CD14-positive monocyte (primary cell): Measurements from ENCODE around the gene TSSK2. TPM values are rescaled to one million over a fixed set of nuclear protein-coding genes. Genes with fewer than 3 reads are reported as not detected.
"Not testable (repeated sequence)": the region's sequence is repeated elsewhere in the genome, so short reads cannot be mapped to it uniquely, and the experiment has no call there.

ENCODE experiments used
- DNase-seq, 3 donors: peaks; one replicate each; pipeline ENCODE4 v3.0.0-alpha.2; 2011 to 2022
- H2AFZ ChIP-seq: 2 replicates; pipeline ENCODE4 v1.6.0; 2012; ENCODE audit warnings: mild to moderate bottlenecking, low read depth, low read length, inconsistent platforms; ENCODE audit not compliant: insufficient read depth, poor library complexity, severe bottlenecking
- H3K27ac ChIP-seq, 2 donors: 1 replicate in 1 of 2; 2 replicates in 1 of 2; pipeline ENCODE4 v1.5.1; 2012 to 2013; ENCODE audit warnings: low read length in 2 of 2, control low read depth in 1 of 2, inconsistent platforms in 1 of 2, low read depth in 1 of 2, mild to moderate bottlenecking in 1 of 2
- H3K27me3 ChIP-seq, 2 donors: one replicate each; pipeline versions ENCODE4 v1.6.0 to v1.6.1; 2011 to 2013; ENCODE audit warnings: low read length in 2 of 2; ENCODE audit not compliant: control insufficient read depth in 2 of 2, insufficient read depth in 2 of 2
- H3K36me3 ChIP-seq, 2 donors: replicated peaks in 1 of 2; 1 replicate in 1 of 2; 2 replicates in 1 of 2; pipeline versions ENCODE4 v1.5.1 to v1.6.1; 2012 to 2013; ENCODE audit warnings: low read length in 2 of 2, control low read depth in 1 of 2, inconsistent platforms in 1 of 2, mild to moderate bottlenecking in 1 of 2; ENCODE audit not compliant: insufficient read depth in 2 of 2, control insufficient read depth in 1 of 2
- H3K4me1 ChIP-seq, 2 donors: 1 replicate in 1 of 2; 2 replicates in 1 of 2; pipeline versions ENCODE4 v1.5.1 to v1.6.1; 2012 to 2013; ENCODE audit warnings: low read length in 2 of 2, control low read depth in 1 of 2, inconsistent platforms in 1 of 2, mild to moderate bottlenecking in 1 of 2, moderate library complexity in 1 of 2; ENCODE audit not compliant: insufficient read depth in 2 of 2, control insufficient read depth in 1 of 2
- H3K4me2 ChIP-seq: replicated peaks from 2 replicates; pipeline ENCODE3; 2012; ENCODE audit warnings: low read length, moderate library complexity, mild to moderate bottlenecking; ENCODE audit not compliant: poor library complexity, severe bottlenecking; ENCODE audit errors: extremely low read depth
- H3K4me3 ChIP-seq, 3 experiments: fragments of 200-600 bp in 1 of 3; sonication (generic) in 1 of 3; replicated peaks in 1 of 3; 1 replicate in 2 of 3; 2 replicates in 1 of 3; pipeline ENCODE4 v1.5.1; 2011 to 2013; ENCODE audit warnings: low read length in 3 of 3, mild to moderate bottlenecking in 3 of 3, control low read depth in 2 of 3, low read depth in 2 of 3, inconsistent platforms in 1 of 3, moderate library complexity in 1 of 3
- H3K79me2 ChIP-seq: 2 replicates; pipeline ENCODE4 v1.6.0; 2012; ENCODE audit warnings: mild to moderate bottlenecking, control low read depth, inconsistent platforms, low read length, moderate library complexity; ENCODE audit not compliant: insufficient read depth
- H3K9ac ChIP-seq: 2 replicates; pipeline ENCODE4 v1.6.0; 2017; ENCODE audit warnings: low read length, mild to moderate bottlenecking; ENCODE audit not compliant: insufficient read depth, poor library complexity, severe bottlenecking
- H3K9me3 ChIP-seq, 2 donors: replicated peaks in 1 of 2; 1 replicate in 1 of 2; 2 replicates in 1 of 2; pipeline versions ENCODE4 v1.5.1 to v1.6.1; 2012 to 2013; ENCODE audit warnings: low read length in 2 of 2, control low read depth in 1 of 2; ENCODE audit not compliant: control insufficient read depth in 1 of 2, insufficient read depth in 1 of 2
- H4K20me1 ChIP-seq: 2 replicates; pipeline ENCODE4 v1.6.0; 2012; ENCODE audit warnings: mild to moderate bottlenecking, low read length, control low read depth, moderate library complexity; ENCODE audit not compliant: insufficient read depth
- H3K27ac Mint-ChIP-seq, 7 donors: one replicate each; pipeline ENCODE4 v1.8.0; 2020; ENCODE audit warnings: mild to moderate bottlenecking in 7 of 7, mixed read lengths in 7 of 7, moderate library complexity in 6 of 7, inconsistent platforms in 2 of 7
- H3K27me3 Mint-ChIP-seq, 3 donors: one replicate each; pipeline ENCODE4 v1.8.0; 2021 to 2022; ENCODE audit warnings: low read depth in 3 of 3, mild to moderate bottlenecking in 3 of 3, mixed read lengths in 3 of 3, moderate library complexity in 3 of 3, inconsistent platforms in 1 of 3
- H3K36me3 Mint-ChIP-seq, 2 donors: one replicate each; pipeline ENCODE4 v1.8.0; 2020; ENCODE audit warnings: mixed read lengths in 2 of 2, inconsistent platforms in 1 of 2, mild to moderate bottlenecking in 1 of 2
- H3K4me1 Mint-ChIP-seq: one replicate; pipeline ENCODE4 v1.8.0; 2020; ENCODE audit warnings: mild to moderate bottlenecking, mixed read lengths
- H3K4me3 Mint-ChIP-seq, 2 donors: one replicate each; pipeline ENCODE4 v1.8.0; 2020; ENCODE audit warnings: mild to moderate bottlenecking in 2 of 2, mixed read lengths in 2 of 2, moderate library complexity in 1 of 2
- H3K9me3 Mint-ChIP-seq, 7 donors: one replicate each; pipeline ENCODE4 v1.8.0; 2020 to 2022; ENCODE audit warnings: mixed read lengths in 7 of 7, mild to moderate bottlenecking in 6 of 7, moderate library complexity in 6 of 7, inconsistent platforms in 2 of 7
- CTCF ChIP-seq: fragments of 200-600 bp; IDR thresholded peaks from one replicate; pipeline ENCODE4 v1.8.0; 2022; ENCODE audit warnings: antibody characterized with exemption, mild to moderate bottlenecking
- WGBS: methylation state at CpG from one replicate; pipeline ENCODE4 v1.1.5; 2013; ENCODE audit warnings: missing lambda C conversion rate; ENCODE audit not compliant: insufficient coverage; 5-methylcytosine and 5-hydroxymethylcytosine counted together
- intact Hi-C, 2 donors: fragments of 100-400 bp; cut with micrococcal nuclease; formaldehyde crosslinking; loops; one replicate each; pipeline versions ENCODE4 v1.15.0 to v1.15.1; 2023
- polyA plus RNA-seq, 3 donors: library from polyadenylated mRNA; depleted of rRNA in 1 of 3; unstranded in 2 of 3; stranded (reverse) in 1 of 3; fragments of 300-500 nt in 2 of 3; fragments of >200 nt in 1 of 3; fragmentation: Illumina TruSeq in 2 of 3; gene quantifications; 1 replicate in 2 of 3; 2 replicates in 1 of 3; pipeline ENCODE4 v1.2.3, GENCODE V29; 2012 to 2021

The TSSK2 gene
- polyA plus RNA-seq, 3 donors, result 0.04 TPM; not detected in 2

GRCh38 chr22:19082101-19082500 lies 49.0 kb upstream of the TSSK2 start:
- intact Hi-C loops, result no loop called here
- peaks cover 56% of the 10 kb centered on the region for H3K79me2 ChIP-seq
- no peaks in the 10 kb centered on the region for H3K9me3 ChIP-seq
- peaks cover 22% of the 10 kb centered on the region for H4K20me1 ChIP-seq
- no peaks in the 10 kb centered on the region for H3K9me3 Mint-ChIP-seq
- peak overlapping the region in 1 of 7 donors; percentile 21 for H3K27ac Mint-ChIP-seq
- DNase-seq, result no peak
- H3K4me2 ChIP-seq, result no peak overlapping the region
- peaks cover 30% of the 10 kb centered on the region for H3K4me1 Mint-ChIP-seq
- no peak overlapping the region for H3K27ac ChIP-seq
- H3K4me3 ChIP-seq, result no peak overlapping the region
- H3K27me3 Mint-ChIP-seq, result no peaks in the 10 kb centered on the region
- no peak overlapping the region for H2AFZ ChIP-seq
- TF ChIP-seq CTCF, result no peak
- peaks cover 42 to 57% of the 10 kb centered on the region in 2 donors for H3K36me3 Mint-ChIP-seq
- WGBS, result no CpG with 5 or more reads among the region's 3 CpGs
- H3K36me3 ChIP-seq, result peaks cover 29 to 60% of the 10 kb centered on the region in 2 donors
- no peak overlapping the region for H3K9ac ChIP-seq
- peaks cover 25 to 27% of the 10 kb centered on the region in 2 donors for H3K4me1 ChIP-seq
- no peaks in the 10 kb centered on the region for H3K27me3 ChIP-seq
- H3K4me3 Mint-ChIP-seq, result no peak overlapping the region

GRCh38 chr22:19082793-19083192 lies 48.3 kb upstream of the TSSK2 start:
- Histone ChIP-seq H3K9ac (no peak overlapping the region), H3K4me1 (peaks cover 32 to 34% of the 10 kb centered on the region in 2 donors), H4K20me1 (peaks cover 21% of the 10 kb centered on the region), H3K36me3 (peaks cover 23 to 61% of the 10 kb centered on the region in 2 donors), H3K9me3 (no peaks in the 10 kb centered on the region), H3K4me3 (no peak overlapping the region), H3K27ac (no peak overlapping the region), H3K79me2 (peaks cover 58% of the 10 kb centered on the region), H3K4me2 (no peak overlapping the region), H2AFZ (no peak overlapping the region), H3K27me3 (no peaks in the 10 kb centered on the region)
- H3K27me3 Mint-ChIP-seq, result no peaks in the 10 kb centered on the region
- H3K27ac Mint-ChIP-seq, result peak overlapping the region in 1 of 7 donors; percentile 45
- DNase-seq, result no peak
- H3K9me3 Mint-ChIP-seq, result no peaks in the 10 kb centered on the region
- WGBS, result 92% methylated on average over 13 of the region's 13 CpGs
- peaks cover 43 to 59% of the 10 kb centered on the region in 2 donors for H3K36me3 Mint-ChIP-seq
- no peak overlapping the region for H3K4me3 Mint-ChIP-seq
- peaks cover 37% of the 10 kb centered on the region for H3K4me1 Mint-ChIP-seq
- TF ChIP-seq CTCF, result no peak
- intact Hi-C loops, result no loop called here

DNA sequence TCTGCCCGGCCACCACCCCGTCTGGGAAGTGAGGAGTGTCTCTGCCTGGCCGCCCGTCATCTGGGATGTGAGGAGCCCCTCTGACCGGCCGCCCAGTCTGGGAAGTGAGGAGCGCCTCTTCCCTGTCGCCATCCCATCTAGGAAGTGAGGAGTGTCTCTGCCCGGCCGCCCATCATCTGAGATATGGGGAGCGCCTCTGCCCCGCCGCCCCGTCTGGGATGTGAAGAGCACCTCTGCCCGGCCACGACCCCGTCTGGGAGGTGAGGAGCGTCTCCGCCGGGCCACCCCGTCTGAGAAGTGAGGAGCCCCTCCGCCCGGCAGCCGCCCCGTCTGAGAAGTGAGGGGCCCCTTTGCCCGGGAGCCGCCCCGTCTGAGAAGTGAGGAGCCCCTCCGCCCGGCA lies 47.0 kb upstream of the TSSK2 start:
- peak overlapping the region; percentile 39 to 47 for H3K4me3 Mint-ChIP-seq

More for the DNA sequence above, 47.0 kb upstream of the TSSK2 start:
- H3K9ac ChIP-seq, H3K27me3 Mint-ChIP-seq, DNase-seq, H3K9me3 ChIP-seq, H3K9me3 Mint-ChIP-seq, H3K27me3 ChIP-seq, H2AFZ ChIP-seq, intact Hi-C loops, H3K4me2 ChIP-seq, H3K4me3 ChIP-seq: not testable (repeated sequence)
- H4K20me1 ChIP-seq, result peaks cover 15% of the 10 kb centered on the region
- peaks cover 50% of the 10 kb centered on the region for H3K4me1 Mint-ChIP-seq
- H3K4me1 ChIP-seq, result peaks cover 46 to 48% of the 10 kb centered on the region in 2 donors
- peaks cover 66% of the 10 kb centered on the region for H3K79me2 ChIP-seq
- peaks cover 17 to 61% of the 10 kb centered on the region in 2 donors for H3K36me3 ChIP-seq
- H3K27ac ChIP-seq, result peak overlapping the region in 1 of 2 donors; percentile 14
- peaks cover 46 to 63% of the 10 kb centered on the region in 2 donors for H3K36me3 Mint-ChIP-seq
- 100% methylated on average over 10 of the region's 30 CpGs for WGBS
- H3K27ac Mint-ChIP-seq, result peak overlapping the region; percentile 79 to 95 (median 89)
